Measurements from ENCODE around the gene PCDHA3.

DNA sequence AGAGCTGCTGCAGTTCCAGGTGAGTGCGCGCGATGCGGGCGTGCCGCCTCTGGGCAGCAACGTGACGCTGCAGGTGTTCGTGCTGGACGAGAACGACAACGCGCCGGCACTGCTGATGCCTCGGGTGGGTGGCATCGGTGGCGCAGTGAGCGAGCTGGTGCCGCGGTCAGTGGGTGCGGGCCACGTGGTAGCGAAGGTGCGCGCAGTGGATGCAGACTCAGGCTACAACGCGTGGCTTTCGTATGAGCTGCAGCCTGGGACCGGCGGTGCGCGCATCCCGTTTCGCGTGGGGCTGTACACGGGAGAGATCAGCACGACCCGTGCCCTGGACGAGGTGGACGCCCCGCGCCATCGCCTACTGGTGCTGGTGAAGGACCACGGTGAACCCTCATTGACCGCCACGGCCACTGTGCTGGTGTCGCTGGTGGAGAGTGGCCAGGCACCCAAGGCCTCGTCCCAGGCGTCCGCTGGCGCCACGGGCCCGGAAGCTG lies 2.0 kb downstream of the PCDHA3 start:
- TF ChIP-seq, protein P1, sequence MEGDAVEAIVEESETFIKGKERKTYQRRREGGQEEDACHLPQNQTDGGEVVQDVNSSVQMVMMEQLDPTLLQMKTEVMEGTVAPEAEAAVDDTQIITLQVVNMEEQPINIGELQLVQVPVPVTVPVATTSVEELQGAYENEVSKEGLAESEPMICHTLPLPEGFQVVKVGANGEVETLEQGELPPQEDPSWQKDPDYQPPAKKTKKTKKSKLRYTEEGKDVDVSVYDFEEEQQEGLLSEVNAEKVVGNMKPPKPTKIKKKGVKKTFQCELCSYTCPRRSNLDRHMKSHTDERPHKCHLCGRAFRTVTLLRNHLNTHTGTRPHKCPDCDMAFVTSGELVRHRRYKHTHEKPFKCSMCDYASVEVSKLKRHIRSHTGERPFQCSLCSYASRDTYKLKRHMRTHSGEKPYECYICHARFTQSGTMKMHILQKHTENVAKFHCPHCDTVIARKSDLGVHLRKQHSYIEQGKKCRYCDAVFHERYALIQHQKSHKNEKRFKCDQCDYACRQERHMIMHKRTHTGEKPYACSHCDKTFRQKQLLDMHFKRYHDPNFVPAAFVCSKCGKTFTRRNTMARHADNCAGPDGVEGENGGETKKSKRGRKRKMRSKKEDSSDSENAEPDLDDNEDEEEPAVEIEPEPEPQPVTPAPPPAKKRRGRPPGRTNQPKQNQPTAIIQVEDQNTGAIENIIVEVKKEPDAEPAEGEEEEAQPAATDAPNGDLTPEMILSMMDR (IDR thresholded peaks at IDR 0.05; ENCODE audit: poor library complexity) = no peak
- TF ChIP-seq EZH2 (IDR thresholded peaks at IDR 0.05; ENCODE audit: borderline replicate concordance) (no peak), EZH2phosphoT487 (IDR thresholded peaks at IDR 0.05; ENCODE audit: low read depth, severe bottlenecking, unreplicated experiment) (no peak)

All from hepatocyte (in vitro differentiated cells).